NCI-H345 treated with DMSO at 0.1 percent for 48 hours (cell line): ENCODE measurements around the gene SEMA6B.
"Not testable (repeated sequence)": the region's sequence is repeated elsewhere in the genome, so short reads cannot be mapped to it uniquely, and the experiment has no call there.

Experiments used
- DNase-seq: peaks from one replicate; lab custom pipeline; 2025; ENCODE audit not compliant: unreplicated experiment; lab: John Stamatoyannopoulos, UW

SEMA6B gene

GRCh38 chr19:4559569-4559968 is at the start of gene SEMA6B:
Gene SEMA6B, minus strand, starts transcription at chr19:4559684. Its CDS starts 1,227 bp downstream, at chr19:4558457.
- DNase-seq = no peak

- DNase-seq = peak; percentile 50
Observed at GRCh38 chr19:4606921-4607678, 47.6 kb upstream of the SEMA6B start.

GRCh38 chr19:4606181-4606580 is 46.7 kb upstream of the SEMA6B start:
- DNase-seq = no peak

- no peak for DNase-seq
Observed at GRCh38 chr19:4604912-4605311, 45.4 kb upstream of the SEMA6B start.

GRCh38 chr19:4602915-4603314 is 43.4 kb upstream of the SEMA6B start:
- DNase-seq = no peak

GRCh38 chr19:4602173-4602788 is 42.8 kb upstream of the SEMA6B start:
- no peak for DNase-seq

GRCh38 chr19:4600893-4601292 is 41.4 kb upstream of the SEMA6B start:
- no peak for DNase-seq

GRCh38 chr19:4600082-4600481 is 40.6 kb upstream of the SEMA6B start:
- DNase-seq = no peak

GRCh38 chr19:4598712-4599111 is 39.2 kb upstream of the SEMA6B start:
- no peak for DNase-seq

- DNase-seq = no peak
Observed at GRCh38 chr19:4597975-4598671, 38.6 kb upstream of the SEMA6B start.

GRCh38 chr19:4597278-4597974 is 37.9 kb upstream of the SEMA6B start:
- DNase-seq = no peak

GRCh38 chr19:4596033-4596904 is 36.8 kb upstream of the SEMA6B start:
- no peak for DNase-seq

GRCh38 chr19:4595158-4595557 is 35.7 kb upstream of the SEMA6B start:
- DNase-seq = not testable (repeated sequence)

GRCh38 chr19:4594201-4594600 is 34.7 kb upstream of the SEMA6B start:
- no peak for DNase-seq

GRCh38 chr19:4593409-4593851 is 33.9 kb upstream of the SEMA6B start:
- DNase-seq = no peak

- no peak for DNase-seq
Observed at GRCh38 chr19:4592445-4592844, 33.0 kb upstream of the SEMA6B start.

- DNase-seq = no peak
Observed at GRCh38 chr19:4591320-4591719, 31.8 kb upstream of the SEMA6B start.

- DNase-seq = no peak
Observed at GRCh38 chr19:4590559-4590958, 31.1 kb upstream of the SEMA6B start.

GRCh38 chr19:4589579-4590410 is 30.3 kb upstream of the SEMA6B start:
- no peak for DNase-seq
